HG03439 (cell line): Measurements from ENCODE around the gene CSNK1G2.
"Not testable (repeated sequence)": the region's sequence is repeated elsewhere in the genome, so short reads cannot be mapped to it uniquely, and the experiment has no call there.

Experiments
- ATAC-seq: cut with Tn5 transposase; IDR thresholded peaks from one replicate; pipeline ENCODE4 v1.9.1; 2021; ENCODE audit warnings: mild to moderate bottlenecking, moderate library complexity; ENCODE audit not compliant: unreplicated experiment

Gene CSNK1G2

GRCh38 chr19:1986357-1987162 is 45.6 kb downstream of the CSNK1G2 start:
- no peak for ATAC-seq

DNA sequence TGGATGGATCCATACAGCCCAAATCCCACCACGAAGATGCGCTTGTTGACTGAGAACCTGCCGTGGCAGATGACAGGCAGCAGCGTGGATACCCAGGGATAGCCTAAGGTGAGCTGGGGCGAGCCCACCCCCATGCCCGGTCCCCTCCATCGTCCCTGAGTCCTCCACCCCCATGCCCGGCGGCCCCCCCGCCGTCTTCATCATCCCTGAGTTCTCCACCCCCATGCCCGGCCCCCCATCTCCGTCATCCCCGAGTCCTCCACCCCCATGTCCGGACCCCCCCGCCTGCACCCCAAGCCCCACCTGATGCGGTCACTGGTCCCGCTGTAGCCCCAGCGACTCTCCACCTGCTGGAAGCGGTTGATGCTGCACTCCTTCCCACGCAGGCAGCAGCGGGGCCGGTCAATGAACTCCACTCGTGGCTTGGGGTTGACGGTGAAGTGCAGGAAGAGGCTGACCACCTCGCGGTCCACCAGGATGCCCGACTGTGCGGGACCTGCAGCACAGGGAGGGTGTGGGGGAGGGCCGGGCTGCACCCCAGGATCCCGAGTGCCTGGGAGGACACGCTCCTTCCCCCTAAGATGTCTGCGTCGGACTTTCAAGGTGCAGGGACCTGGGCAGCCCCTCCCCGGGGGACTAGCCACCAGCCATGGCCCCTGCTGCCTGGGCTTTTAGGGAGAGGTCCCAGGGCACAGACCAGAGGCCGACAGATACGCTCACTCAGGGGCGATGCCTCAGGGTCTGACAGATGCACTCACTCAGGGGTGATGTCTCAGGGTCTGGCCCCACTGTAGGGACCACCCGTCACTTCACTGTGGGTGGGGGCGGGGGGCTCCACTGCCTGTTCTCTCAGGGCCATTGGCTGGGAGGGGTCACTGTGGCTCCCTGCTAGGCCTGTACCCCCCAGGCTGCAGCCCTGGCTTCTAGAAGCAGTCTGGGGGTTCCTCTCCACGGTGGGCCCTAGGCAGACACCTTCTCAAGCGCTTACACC is 46.5 kb downstream of the CSNK1G2 start:
- no peak for ATAC-seq

GRCh38 chr19:1988464-1988863 is 47.5 kb downstream of the CSNK1G2 start:
- ATAC-seq: not testable (repeated sequence)

DNA sequence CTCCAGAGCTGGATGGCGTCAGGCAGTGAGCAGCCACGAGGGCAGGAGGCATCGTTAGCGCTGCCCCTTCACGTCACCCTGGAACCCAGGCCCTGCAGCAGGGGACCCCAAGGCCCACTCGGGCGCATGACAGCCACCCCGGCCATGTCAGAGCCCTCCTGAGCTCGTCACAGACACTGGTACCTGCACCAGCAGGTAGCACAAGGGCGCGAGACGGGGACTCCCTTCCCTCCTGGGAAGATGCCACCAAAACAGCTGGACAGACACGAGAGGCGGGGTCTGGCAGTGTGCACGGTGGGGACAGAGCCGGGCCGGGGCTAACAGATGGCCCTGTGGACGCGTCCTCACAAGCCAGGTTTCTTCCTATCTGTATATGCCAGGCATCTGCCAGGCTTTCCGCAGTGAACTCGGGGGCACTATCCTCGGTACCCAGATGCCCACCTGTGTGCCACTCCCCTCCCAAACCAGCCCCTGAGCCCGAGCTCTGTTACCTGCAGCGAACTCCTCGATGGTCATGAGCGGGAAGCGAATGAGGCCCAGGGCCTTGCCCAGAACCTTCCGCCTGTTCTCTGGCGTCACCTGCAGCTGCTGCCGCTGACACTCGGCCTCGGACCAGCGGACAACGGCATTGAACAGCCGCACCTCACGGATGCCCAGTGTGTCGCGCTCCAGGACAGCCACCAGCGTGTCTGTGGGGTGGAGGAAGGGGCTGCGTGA is 48.7 kb downstream of the CSNK1G2 start:
- no peak for ATAC-seq

DNA sequence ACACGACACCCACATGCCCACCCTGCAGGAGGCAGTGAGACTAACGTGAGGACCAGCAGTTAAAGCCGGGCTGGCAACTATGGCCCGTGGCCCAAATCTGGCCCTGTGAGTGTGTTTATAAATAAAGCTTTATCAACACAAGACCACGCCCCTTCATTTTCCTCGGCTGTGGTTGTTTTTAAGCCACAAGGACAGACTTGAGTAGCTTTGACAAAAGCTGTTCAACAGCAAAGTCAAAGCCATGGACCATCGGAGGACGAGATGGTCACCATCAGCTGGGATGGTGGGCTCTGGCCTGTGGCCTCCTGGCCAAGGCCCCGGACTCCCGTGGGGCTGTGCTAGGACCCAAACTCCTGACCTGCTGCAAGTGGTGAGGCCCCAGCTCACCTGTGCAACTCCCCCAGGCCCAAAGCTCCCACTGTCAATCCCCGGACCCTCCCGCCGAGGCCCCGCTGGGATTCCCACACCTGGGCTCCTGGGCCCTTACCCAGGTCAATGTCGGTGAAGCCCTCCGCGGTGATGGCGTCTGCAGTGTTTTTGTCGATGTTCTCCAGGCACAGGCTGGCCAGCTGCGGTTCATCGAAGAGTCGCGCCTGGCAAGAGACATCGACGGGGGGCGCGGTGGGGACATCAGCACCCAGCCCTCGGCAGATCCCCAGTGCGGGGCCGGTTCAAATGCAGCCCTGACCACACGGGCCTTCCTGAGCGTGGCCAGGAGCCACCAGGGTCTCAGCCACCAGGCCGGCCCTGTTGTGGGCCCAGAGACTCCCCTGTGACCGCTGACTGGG is 49.5 kb downstream of the CSNK1G2 start:
- ATAC-seq: no peak

DNA sequence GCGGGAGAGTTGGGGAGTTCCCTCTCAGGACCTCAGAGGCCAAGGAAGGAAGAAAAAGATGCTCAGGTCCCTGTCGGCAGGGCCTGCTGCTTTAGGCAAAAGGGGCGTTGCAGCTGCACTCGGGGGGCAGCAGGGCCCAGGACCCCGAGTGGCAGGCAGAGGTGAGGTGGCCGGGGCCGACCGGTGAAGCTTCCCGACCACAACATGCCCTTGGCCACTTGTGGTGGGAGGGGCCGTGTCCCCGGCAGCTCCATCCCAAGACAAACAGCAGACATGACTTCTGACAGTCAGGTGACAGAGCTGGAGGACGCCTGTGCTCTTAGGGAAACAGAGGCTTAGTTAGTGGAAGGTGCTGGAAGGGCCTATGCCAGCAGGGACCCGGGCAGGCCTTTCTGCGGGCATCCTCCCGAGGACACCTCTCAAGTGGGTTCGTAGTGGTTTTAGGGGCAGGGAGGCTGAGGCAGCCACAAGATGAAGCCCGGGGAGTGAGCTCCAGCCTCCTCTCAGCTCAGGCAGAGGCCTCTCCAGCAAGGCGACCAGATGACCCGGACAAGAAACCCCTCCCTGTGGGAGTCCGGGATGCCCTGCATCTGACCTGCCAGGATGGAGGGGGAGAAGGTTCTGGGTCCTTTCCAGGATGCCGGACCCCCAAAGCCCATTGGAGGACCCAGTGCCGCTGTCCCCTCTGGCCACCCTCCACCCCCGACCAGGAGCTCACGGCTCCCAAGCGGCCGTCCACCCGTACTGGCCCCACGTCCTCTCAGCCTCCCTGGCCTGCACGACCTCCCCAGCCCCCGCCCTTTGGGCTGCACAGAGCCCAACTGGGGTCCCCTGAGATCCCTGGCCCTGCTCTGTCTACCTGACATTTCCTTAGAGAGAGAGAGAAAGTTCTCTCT is 50.3 kb downstream of the CSNK1G2 start:
- no peak for ATAC-seq

- ATAC-seq: no peak
Measured at GRCh38 chr19:1992759-1993260, 51.8 kb downstream of the CSNK1G2 start.

DNA sequence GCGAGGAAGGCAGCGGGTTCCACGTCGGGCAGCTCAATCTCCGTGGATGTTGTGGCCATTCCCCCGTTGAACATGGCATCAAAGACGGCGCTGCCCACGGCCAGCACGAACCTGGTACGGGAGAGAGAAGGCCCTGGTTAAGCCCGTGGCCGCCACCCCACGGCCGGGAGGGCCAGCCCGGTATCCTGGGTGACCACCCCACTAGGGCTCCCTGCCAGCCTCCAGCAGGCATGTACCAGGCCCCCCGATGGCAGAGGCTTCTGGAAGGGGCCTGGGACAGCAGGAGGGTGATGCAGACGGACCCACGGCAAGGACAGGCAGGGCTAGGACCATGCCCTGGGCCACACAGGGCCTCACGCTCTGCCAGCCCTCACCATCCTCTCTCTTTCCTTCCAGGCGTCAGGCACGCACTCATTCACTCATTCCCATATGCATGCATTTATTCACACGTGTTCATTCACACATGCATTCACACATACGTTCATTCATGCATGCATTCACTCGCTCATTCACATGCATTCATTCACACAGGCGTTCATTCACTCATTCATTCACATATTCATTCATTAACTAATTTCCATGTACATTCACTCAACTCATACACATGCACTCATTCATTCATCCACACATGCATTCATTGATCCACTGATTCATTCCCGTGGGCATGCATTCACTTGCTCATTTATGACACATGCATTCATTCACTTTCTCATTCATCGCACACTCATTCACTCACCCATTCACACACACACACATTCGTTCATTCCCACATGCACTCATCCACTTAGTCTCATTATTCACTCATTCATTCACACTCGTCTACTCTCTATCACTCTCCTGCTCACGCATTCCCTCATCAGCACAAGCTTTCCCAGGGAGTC is 56.6 kb downstream of the CSNK1G2 start:
- no peak for ATAC-seq

DNA sequence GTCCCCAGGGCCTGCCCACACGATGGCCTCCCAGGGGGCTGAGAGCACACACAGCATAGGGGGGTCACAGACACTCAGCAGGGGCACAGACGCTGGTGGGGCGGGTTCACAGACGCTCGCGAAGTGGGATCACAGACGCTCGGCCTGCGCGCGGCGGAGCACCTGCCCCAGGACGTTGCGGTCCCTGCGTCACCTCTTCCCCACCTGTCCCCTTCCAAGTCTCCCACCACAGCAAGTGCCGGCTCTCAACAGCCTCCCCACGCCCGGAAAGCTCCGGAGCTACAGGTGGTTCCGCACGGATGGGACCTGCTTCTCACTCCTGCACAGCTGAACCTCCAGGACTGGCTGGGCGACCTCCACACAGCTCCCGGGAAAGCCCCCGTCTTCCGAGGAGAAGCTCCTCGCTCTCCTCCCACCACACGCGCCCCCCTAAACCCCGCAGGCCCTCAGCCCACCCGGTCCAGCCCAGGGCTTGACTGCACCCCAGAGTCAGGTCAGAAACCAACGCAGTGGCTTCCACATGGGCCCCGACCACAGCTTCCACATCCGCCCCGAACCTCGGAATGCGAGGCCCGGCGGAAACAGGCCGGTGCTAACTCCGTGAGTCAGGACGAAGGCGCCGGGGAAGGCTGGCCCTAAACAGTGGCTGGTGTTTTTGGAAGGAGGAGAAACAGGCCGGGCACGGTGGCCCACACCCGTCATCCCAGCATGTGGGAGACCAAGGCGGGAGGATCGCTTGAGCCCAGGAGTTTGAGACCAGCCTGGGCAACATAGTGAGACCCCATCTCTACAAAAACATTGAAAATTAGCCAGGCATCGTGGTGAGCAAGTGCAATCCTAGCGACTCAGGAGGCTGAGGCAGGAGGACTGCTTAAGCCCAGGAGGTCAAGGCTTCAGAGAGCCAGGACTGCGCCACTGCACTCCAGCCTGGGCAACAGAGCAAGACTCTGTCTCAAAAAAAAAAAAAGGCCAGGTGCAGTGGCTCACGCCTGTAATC is 58.0 kb downstream of the CSNK1G2 start:
- no peak for ATAC-seq

DNA sequence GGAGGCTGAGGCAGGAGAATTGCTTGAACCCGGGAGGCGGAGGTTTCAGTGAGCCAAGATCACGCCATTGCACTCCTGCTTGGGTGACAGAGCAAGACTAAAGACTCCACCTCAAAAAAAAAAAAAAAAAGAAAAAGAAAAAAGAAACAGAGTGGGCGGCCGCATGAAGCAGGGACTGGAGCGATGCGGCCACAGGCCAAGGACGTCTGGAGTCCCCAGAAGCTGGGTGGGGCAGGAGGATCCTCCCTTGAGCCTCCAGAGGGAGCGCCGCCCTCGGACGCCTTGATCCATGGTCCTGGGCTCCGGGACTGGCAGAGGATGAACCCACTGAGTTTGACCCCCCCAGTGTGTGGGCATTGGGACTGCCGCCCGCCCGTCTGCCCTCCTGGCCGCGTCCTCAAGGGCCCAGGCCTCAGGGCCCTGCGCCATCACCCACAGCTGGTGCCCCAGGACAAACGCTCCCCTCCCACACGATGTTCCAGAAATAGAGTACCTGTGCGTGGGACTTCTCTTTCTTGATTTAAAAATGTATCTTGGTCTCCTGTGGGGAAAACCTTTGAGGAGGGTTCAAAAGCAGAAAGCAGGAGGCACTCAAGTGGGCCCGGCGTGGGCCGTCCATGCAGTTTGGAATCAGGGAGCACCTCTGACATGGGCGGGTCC is 59.0 kb downstream of the CSNK1G2 start:
- ATAC-seq: no peak

- no peak for ATAC-seq
Measured at GRCh38 chr19:2003874-2004273, 62.9 kb downstream of the CSNK1G2 start.

DNA sequence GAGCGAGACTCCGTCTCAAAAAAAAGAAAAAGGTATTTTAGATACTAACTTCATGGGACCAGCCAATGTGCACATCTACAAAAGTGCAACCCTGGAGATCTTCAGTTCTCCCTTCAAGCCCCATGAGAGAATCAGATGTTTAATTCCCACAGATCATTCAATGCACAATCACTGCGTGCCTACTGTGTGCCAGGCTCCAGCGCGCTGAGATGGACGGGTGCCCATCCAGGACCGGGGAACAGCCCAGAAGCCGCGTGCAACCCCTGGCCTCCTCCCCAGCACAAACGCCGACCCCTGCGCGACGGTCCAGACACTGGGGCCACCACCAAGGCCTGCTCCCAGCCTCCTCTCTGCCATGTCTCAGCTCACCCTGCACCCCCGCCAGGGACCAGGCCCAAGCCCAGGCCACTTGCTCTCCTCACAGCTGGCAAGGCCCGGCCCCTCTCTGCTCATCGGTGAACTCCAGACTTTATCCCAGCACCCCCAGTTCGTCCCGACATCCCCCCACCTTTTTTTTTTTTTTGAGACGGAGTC is 69.2 kb downstream of the CSNK1G2 start:
- ATAC-seq: no peak

- no peak for ATAC-seq
Measured at GRCh38 chr19:2011169-2011568, 70.2 kb downstream of the CSNK1G2 start.

GRCh38 chr19:2012941-2013682 is 72.1 kb downstream of the CSNK1G2 start:
- no peak for ATAC-seq

DNA sequence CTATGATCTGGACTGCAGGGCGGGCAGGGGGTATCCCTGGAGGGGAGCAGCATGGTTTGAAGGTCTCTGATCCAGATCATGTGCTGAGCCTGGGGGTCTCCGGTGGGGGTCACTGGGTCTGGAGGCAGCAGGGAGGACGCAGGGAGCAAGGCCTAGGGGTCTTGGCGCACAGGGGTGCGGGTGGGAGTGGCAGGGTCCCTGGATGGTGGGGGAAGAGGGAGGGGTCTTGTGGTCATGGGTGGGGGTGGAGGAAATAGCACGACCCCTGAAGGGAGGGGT is 72.7 kb downstream of the CSNK1G2 start:
- no peak for ATAC-seq

- no peak for ATAC-seq
Measured at GRCh38 chr19:2014131-2014571, 73.2 kb downstream of the CSNK1G2 start.
